IMR-90 (cell line): ENCODE measurements around the gene UNC5A. TPM values are rescaled to one million over a fixed set of nuclear protein-coding genes. Genes with fewer than 3 reads are reported as not detected.

Experiments
- ATAC-seq: fragments of 200-7000 bp; cut with Tn5 transposase; 2 replicates; pipeline ENCODE4 v1.9.1; 2020; ENCODE audit warnings: low read depth, mild to moderate bottlenecking, moderate library complexity
- BruUV-seq: library from RNA; stranded (reverse); fragments of 400-500 nt; replicated peaks from 2 replicates; lab custom pipeline; 2021; lab: Mats Ljungman, UMichigan
- CTCF ChIA-PET: fragments of 300-600 bp; formaldehyde crosslinking; extraction: SDS; loops from one replicate; lab custom pipeline; 2021; ENCODE audit warnings: antibody characterized with exemption; lab: Yijun Ruan, JAX
- POLR2A ChIA-PET: fragments of 300-600 bp; sonication (Branson Sonifier 250); formaldehyde crosslinking; loops from one replicate; lab custom pipeline; 2022; ENCODE audit warnings: antibody characterized with exemption; ENCODE audit not compliant: unreplicated experiment; lab: Charles Lee
- DNase-seq: peaks from one replicate; pipeline ENCODE4 v3.0.0; 2013
- H2AFZ ChIP-seq: replicated peaks from 2 replicates; pipeline ENCODE3; 2013; ENCODE audit warnings: low read length, mild to moderate bottlenecking; ENCODE audit not compliant: poor library complexity
- H2AK5ac ChIP-seq: 2 replicates; pipeline ENCODE4 v1.6.1; 2013; ENCODE audit warnings: low read depth, low read length, inconsistent platforms
- H2AK9ac ChIP-seq: replicated peaks from 2 replicates; pipeline ENCODE3; 2013; ENCODE audit warnings: mild to moderate bottlenecking, low read depth, low read length, moderate library complexity; ENCODE audit not compliant: poor library complexity
- H2BK120ac ChIP-seq: 2 replicates; pipeline ENCODE4 v1.6.1; 2013; ENCODE audit warnings: low read depth, low read length, inconsistent platforms
- H2BK15ac ChIP-seq: 3 replicates; pipeline ENCODE4 v1.6.1; 2013; ENCODE audit warnings: low read depth, low read length, inconsistent platforms
- H2BK20ac ChIP-seq: 2 replicates; pipeline ENCODE4 v1.6.1; 2013; ENCODE audit warnings: low read depth, mild to moderate bottlenecking, inconsistent platforms, low read length, moderate library complexity
- H2BK5ac ChIP-seq: 2 replicates; pipeline ENCODE4 v1.6.1; 2013; ENCODE audit warnings: mild to moderate bottlenecking, low read depth, low read length, inconsistent platforms; ENCODE audit not compliant: poor library complexity, severe bottlenecking
- H3K14ac ChIP-seq: replicated peaks from 2 replicates; pipeline ENCODE4 v1.6.1; 2013; ENCODE audit warnings: low read depth, low read length, inconsistent platforms
- H3K18ac ChIP-seq: 2 replicates; pipeline ENCODE4 v1.6.1; 2013; ENCODE audit warnings: low read depth, low read length, control low read depth
- H3K23ac ChIP-seq: 2 replicates; pipeline ENCODE4 v1.6.1; 2013; ENCODE audit warnings: low read depth, low read length, inconsistent platforms
- H3K27ac ChIP-seq: 2 replicates; pipeline ENCODE4 v1.5.1; 2013; ENCODE audit warnings: mild to moderate bottlenecking, control low read depth, low read length; ENCODE audit not compliant: insufficient read depth
- H3K27me3 ChIP-seq: 2 replicates; pipeline ENCODE4 v1.6.1; 2013; ENCODE audit warnings: low read length; ENCODE audit not compliant: control insufficient read depth, insufficient read depth
- H3K36me3 ChIP-seq: 2 replicates; pipeline ENCODE4 v1.6.1; 2013; ENCODE audit warnings: low read length, mixed read lengths; ENCODE audit not compliant: control insufficient read depth, insufficient read depth
- H3K4ac ChIP-seq: 2 replicates; pipeline ENCODE4 v1.6.1; 2013; ENCODE audit warnings: low read depth, low read length, inconsistent platforms
- H3K4me1 ChIP-seq: 2 replicates; pipeline ENCODE4 v1.6.1; 2013; ENCODE audit warnings: low read length, mixed read lengths; ENCODE audit not compliant: control insufficient read depth, insufficient read depth
- H3K4me2 ChIP-seq: 2 replicates; pipeline ENCODE4 v1.6.1; 2013; ENCODE audit warnings: low read depth, mild to moderate bottlenecking, control low read depth, low read length, moderate library complexity
- H3K4me3 ChIP-seq: 2 replicates; pipeline ENCODE4 v1.5.1; 2013; ENCODE audit warnings: low read depth, mild to moderate bottlenecking, control low read depth, low read length, moderate library complexity; ENCODE audit not compliant: insufficient read depth
- H3K56ac ChIP-seq: 2 replicates; pipeline ENCODE4 v1.6.1; 2013; ENCODE audit warnings: low read length, inconsistent platforms; ENCODE audit not compliant: insufficient read depth; ENCODE audit errors: extremely low read depth
- H3K79me1 ChIP-seq, 2 experiments: 2 replicates each; pipeline ENCODE4 v1.6.1; 2013; ENCODE audit warnings: low read length in 2 of 2, inconsistent platforms in 1 of 2, low read depth in 1 of 2
- H3K9ac ChIP-seq: 2 replicates; pipeline ENCODE4 v1.6.1; 2013; ENCODE audit warnings: low read depth, low read length, control low read depth
- H3K9me1 ChIP-seq: 2 replicates; pipeline ENCODE4 v1.6.1; 2013; ENCODE audit warnings: low read length, inconsistent platforms; ENCODE audit not compliant: insufficient read depth
- H3K9me3 ChIP-seq: 2 replicates; pipeline ENCODE4 v1.6.1; 2013; ENCODE audit warnings: low read length; ENCODE audit not compliant: control insufficient read depth, insufficient read depth
- H4K20me1 ChIP-seq: 2 replicates; pipeline ENCODE4 v1.6.1; 2013; ENCODE audit warnings: low read length, inconsistent platforms; ENCODE audit not compliant: insufficient read depth
- H4K5ac ChIP-seq: 2 replicates; pipeline ENCODE4 v1.6.1; 2013; ENCODE audit warnings: mild to moderate bottlenecking, low read depth, low read length, control low read depth
- H4K8ac ChIP-seq, 2 experiments: 2 replicates each; pipeline ENCODE4 v1.6.1; 2013; ENCODE audit warnings: low read depth in 2 of 2, low read length in 2 of 2, control low read depth in 1 of 2, inconsistent platforms in 1 of 2
- H4K91ac ChIP-seq: 2 replicates; pipeline ENCODE4 v1.6.1; 2013; ENCODE audit warnings: low read depth, low read length, inconsistent platforms; ENCODE audit not compliant: insufficient read depth
- BHLHE40 ChIP-seq: fragments of 150-350 bp; IDR thresholded peaks from 2 replicates; pipeline ENCODE4 v1.6.1; 2016; ENCODE audit warnings: mild to moderate bottlenecking, low read depth, low read length
- CEBPB ChIP-seq: IDR thresholded peaks from 2 replicates; pipeline ENCODE4 v1.6.1; 2012; ENCODE audit warnings: low read depth, low read length, improper control_type of control experiment
- CHD1 ChIP-seq: IDR thresholded peaks from 2 replicates; pipeline ENCODE4 v1.6.1; 2012; ENCODE audit warnings: low read depth, low read length, improper control_type of control experiment
- FOS ChIP-seq: fragments of 150-350 bp; IDR thresholded peaks from 2 replicates; pipeline ENCODE4 v1.6.1; 2016; ENCODE audit warnings: low read depth, low read length
- MAFK ChIP-seq: IDR thresholded peaks from 2 replicates; pipeline ENCODE4 v1.6.1; 2012; ENCODE audit warnings: low read depth, low read length, improper control_type of control experiment
- MAZ ChIP-seq: IDR thresholded peaks from 2 replicates; pipeline ENCODE4 v1.6.1; 2012; ENCODE audit warnings: low read depth, mild to moderate bottlenecking, low read length, improper control_type of control experiment, moderate library complexity, borderline replicate concordance
- NFE2L2 ChIP-seq: fragments of 150-350 bp; IDR thresholded peaks from 2 replicates; pipeline ENCODE4 v1.6.1; 2016; ENCODE audit warnings: low read depth, mild to moderate bottlenecking, low read length
- POLR2A ChIP-seq: IDR thresholded peaks from 2 replicates; pipeline ENCODE4 v1.6.1; 2012; ENCODE audit warnings: mild to moderate bottlenecking, low read depth, low read length
- RAD21 ChIP-seq: IDR thresholded peaks from 2 replicates; pipeline ENCODE4 v1.6.1; 2012; ENCODE audit warnings: low read length, improper control_type of control experiment
- RCOR1 ChIP-seq: IDR thresholded peaks from 2 replicates; pipeline ENCODE4 v1.6.1; 2012; ENCODE audit warnings: mild to moderate bottlenecking, low read length, improper control_type of control experiment; ENCODE audit not compliant: insufficient replicate concordance
- RFX5 ChIP-seq: IDR thresholded peaks from 2 replicates; pipeline ENCODE4 v1.8.0; 2012; ENCODE audit warnings: low read depth, mild to moderate bottlenecking, low read length, moderate library complexity
- SMC3 ChIP-seq: fragments of 150-350 bp; IDR thresholded peaks from 2 replicates; pipeline ENCODE4 v1.6.1; 2016; ENCODE audit warnings: low read depth, mild to moderate bottlenecking, antibody characterized with exemption, low read length, moderate library complexity
- WGBS, 2 experiments: methylation state at CpG; one replicate each; pipeline versions ENCODE4 v1.1.5 to v1.1.7; 2013; ENCODE audit warnings: missing lambda C conversion rate in 2 of 2; ENCODE audit not compliant: insufficient read length in 1 of 2; ENCODE audit errors: extremely low coverage in 2 of 2; 5-methylcytosine and 5-hydroxymethylcytosine counted together
- dilution Hi-C: fragments of 300-500 bp; cut with HindIII; formaldehyde crosslinking; loops from one replicate; pipeline ENCODE4 v1.14.3; 2018; ENCODE audit warnings: low sequenced_read_pairs; ENCODE audit not compliant: unreplicated experiment
- in situ Hi-C: fragments of 300-500 bp; cut with MboI; formaldehyde crosslinking; loops from 3 replicates; pipeline ENCODE4 v1.14.3; 2019; ENCODE audit warnings: low sequenced_read_pairs, inconsistent platforms, mixed read lengths
- intact Hi-C: fragments of 100-400 bp; cut with micrococcal nuclease; formaldehyde crosslinking; loops from 2 replicates; pipeline ENCODE4 v1.10.0; 2022
- polyA plus RNA-seq, 3 experiments: library from polyadenylated mRNA; depleted of rRNA; stranded (reverse); fragments of >200 nt; gene quantifications; 2 replicates each; pipeline ENCODE4 v1.2.3, GENCODE V29; 2012; ENCODE audit warnings: low replicate concordance in 1 of 3
- total RNA-seq: library from RNA; depleted of rRNA; stranded (reverse); fragments of >200 nt; gene quantifications from 2 replicates; pipeline ENCODE4 v1.2.3, GENCODE V29; 2012
- TF ChIP-seq, protein P1 (sequence below): fragments of 150-350 bp; IDR thresholded peaks from 2 replicates; pipeline ENCODE4 v1.6.1; 2017; ENCODE audit warnings: mild to moderate bottlenecking, antibody characterized with exemption, low read length, low read depth
- TF ChIP-seq, protein P2 (sequence below): fragments of 150-350 bp; IDR thresholded peaks from 2 replicates; pipeline ENCODE4 v1.6.1; 2016; ENCODE audit warnings: low read depth, mild to moderate bottlenecking, low read length, moderate library complexity, borderline replicate concordance

The UNC5A gene
- total and polyA plus RNA-seq, 2 of the 4 experiments (the other 2 are of a cell fraction): not detected

DNA sequence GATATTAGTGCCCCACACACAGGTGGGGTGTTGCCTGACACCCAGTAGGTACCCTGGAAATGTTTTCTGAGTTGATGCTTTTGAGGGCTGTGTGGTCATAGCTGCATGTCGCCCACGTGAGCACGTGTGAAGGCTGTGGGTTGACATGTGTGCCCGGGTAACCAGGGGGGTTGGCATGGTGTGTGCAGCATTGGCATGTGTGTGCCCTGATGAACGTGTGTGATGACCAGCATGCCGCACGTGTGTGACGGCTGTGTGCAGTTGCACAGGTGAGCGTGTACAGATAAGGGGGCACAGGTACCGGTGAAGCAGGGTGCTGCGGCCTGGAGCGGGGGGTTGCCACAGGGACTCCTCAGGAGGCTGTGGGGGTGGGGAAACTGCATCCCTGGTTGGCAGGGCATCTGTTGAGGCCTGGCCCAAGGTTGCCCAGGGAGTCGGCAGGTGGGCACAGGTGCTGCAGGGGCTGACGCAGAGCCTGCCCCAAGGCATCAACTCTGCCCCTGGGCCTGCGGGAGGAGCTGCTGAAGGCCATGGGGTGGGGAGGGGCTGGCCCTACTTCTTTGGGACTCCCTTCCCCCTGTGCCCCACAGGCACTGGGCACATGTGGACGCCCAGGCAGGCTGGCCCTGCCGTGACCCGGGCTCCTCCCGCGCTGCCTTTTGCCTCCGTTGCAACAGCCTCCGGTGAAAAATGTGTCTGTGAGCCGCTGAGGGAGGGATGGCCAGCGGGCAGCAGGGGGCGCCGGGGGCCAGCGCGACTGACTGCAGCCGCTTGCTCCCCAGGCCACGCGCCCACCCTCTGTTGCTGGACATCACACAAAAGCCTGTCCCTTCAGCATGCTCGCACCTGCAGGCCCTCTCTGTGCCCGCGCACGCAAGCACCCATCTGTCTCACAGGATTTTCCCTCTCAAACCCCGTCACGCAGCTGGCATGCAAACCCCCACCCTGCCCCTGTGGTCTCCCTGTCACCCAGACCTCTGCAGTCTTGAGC lies 2.2 kb downstream of the UNC5A start:
- no peak overlapping the region for H3K27ac ChIP-seq
- ATAC-seq (peak; percentile 41), DNase-seq (no peak)
- BruUV-seq: no TSS peak
- H3K79me1 ChIP-seq: no peaks in the 10 kb centered on the region
- H2BK15ac ChIP-seq: no peak overlapping the region
- intact Hi-C loops (loop anchor here (5.0 to 10.0 kb wide), 2 partner anchors 145 to 148 kb away; no protein-coding TSS in a partner anchor), in situ Hi-C loops (no loop called here), dilution Hi-C loops (no loop called here)
- no peak overlapping the region for H4K91ac ChIP-seq
- ChIA-PET POLR2A (no interaction called here), CTCF (interaction anchor here (1.3 kb wide), 1 partner anchor 26 kb away, joined by 3 read pairs; no protein-coding TSS in a partner anchor)
- no peak overlapping the region for H2AK5ac ChIP-seq
- no peak overlapping the region for H2AK9ac ChIP-seq
- no peak overlapping the region for H3K9ac ChIP-seq
- no peak overlapping the region for H2BK20ac ChIP-seq
- no peak overlapping the region for H3K56ac ChIP-seq
- no peak overlapping the region for H3K23ac ChIP-seq
- no peak overlapping the region for H4K5ac ChIP-seq
- H3K4me3 ChIP-seq: no peak overlapping the region
- H3K27me3 ChIP-seq: peaks cover 76% of the 10 kb centered on the region
- H3K14ac ChIP-seq: no peak overlapping the region
- 34% methylated on average over 13 of the region's 37 CpGs; no CpG with 5 or more reads in 1 of the 2 experiments for WGBS, 2 experiments
- H3K4me2 ChIP-seq: no peak overlapping the region
- H2BK5ac ChIP-seq: no peak overlapping the region
- H3K18ac ChIP-seq: no peak overlapping the region
- H3K9me3 ChIP-seq: no peaks in the 10 kb centered on the region
- no peaks in the 10 kb centered on the region for H3K36me3 ChIP-seq
- H3K9me1 ChIP-seq: no peaks in the 10 kb centered on the region
- H4K20me1 ChIP-seq: peaks cover 4% of the 10 kb centered on the region; the same call in 1 of the 2 replicates
- H3K4me1 ChIP-seq: no peaks in the 10 kb centered on the region; the same call in 1 of the 2 replicates
- peak overlapping the region; percentile 18 for H2AFZ ChIP-seq
- H2BK120ac ChIP-seq: no peak overlapping the region
- H4K8ac ChIP-seq: no peak overlapping the region
- no peak overlapping the region for H3K4ac ChIP-seq
- TF ChIP-seq NFE2L2 (no peak), CHD1 (no peak), RAD21 (peak; percentile 47), MAFK (no peak), RCOR1 (no peak), CEBPB (no peak), FOS (no peak), BHLHE40 (no peak), MAZ (no peak), RFX5 (no peak), SMC3 (peak; percentile 43; the same call in 1 of the 2 replicates), POLR2A (no peak)
- TF ChIP-seq, protein P1, sequence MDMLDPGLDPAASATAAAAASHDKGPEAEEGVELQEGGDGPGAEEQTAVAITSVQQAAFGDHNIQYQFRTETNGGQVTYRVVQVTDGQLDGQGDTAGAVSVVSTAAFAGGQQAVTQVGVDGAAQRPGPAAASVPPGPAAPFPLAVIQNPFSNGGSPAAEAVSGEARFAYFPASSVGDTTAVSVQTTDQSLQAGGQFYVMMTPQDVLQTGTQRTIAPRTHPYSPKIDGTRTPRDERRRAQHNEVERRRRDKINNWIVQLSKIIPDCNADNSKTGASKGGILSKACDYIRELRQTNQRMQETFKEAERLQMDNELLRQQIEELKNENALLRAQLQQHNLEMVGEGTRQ: no peak
- TF ChIP-seq, protein P2, sequence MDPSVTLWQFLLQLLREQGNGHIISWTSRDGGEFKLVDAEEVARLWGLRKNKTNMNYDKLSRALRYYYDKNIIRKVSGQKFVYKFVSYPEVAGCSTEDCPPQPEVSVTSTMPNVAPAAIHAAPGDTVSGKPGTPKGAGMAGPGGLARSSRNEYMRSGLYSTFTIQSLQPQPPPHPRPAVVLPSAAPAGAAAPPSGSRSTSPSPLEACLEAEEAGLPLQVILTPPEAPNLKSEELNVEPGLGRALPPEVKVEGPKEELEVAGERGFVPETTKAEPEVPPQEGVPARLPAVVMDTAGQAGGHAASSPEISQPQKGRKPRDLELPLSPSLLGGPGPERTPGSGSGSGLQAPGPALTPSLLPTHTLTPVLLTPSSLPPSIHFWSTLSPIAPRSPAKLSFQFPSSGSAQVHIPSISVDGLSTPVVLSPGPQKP: no peak
